Muscle layer of colon (tissue), 2 donors: ENCODE data around the gene RNU6-9.

Source experiments
- H3K27ac ChIP-seq: one replicate; pipeline ENCODE4 v1.7.0; 2013; ENCODE audit warnings: low read depth, mild to moderate bottlenecking, low read length, moderate library complexity
- H3K27me3 ChIP-seq, 2 donors: one replicate each; pipeline ENCODE4 v1.7.0; 2013; ENCODE audit warnings: low read length in 2 of 2, mild to moderate bottlenecking in 2 of 2; ENCODE audit not compliant: insufficient read depth in 2 of 2, control insufficient read depth in 1 of 2
- H3K36me3 ChIP-seq: one replicate; pipeline ENCODE4 v1.7.0; 2013; ENCODE audit warnings: mild to moderate bottlenecking, low read length; ENCODE audit not compliant: insufficient read depth
- H3K4me1 ChIP-seq: one replicate; pipeline ENCODE4 v1.7.0; 2013; ENCODE audit warnings: mild to moderate bottlenecking, low read length; ENCODE audit not compliant: insufficient read depth
- H3K4me3 ChIP-seq, 2 donors: one replicate each; pipeline ENCODE4 v1.7.0; 2013; ENCODE audit warnings: low read length in 2 of 2, low read depth in 1 of 2, mild to moderate bottlenecking in 1 of 2, moderate library complexity in 1 of 2
- H3K9ac ChIP-seq: one replicate; pipeline ENCODE4 v1.7.0; 2013; ENCODE audit warnings: low read length
- H3K9me3 ChIP-seq: one replicate; pipeline ENCODE4 v1.7.0; 2013; ENCODE audit warnings: mild to moderate bottlenecking, low read length
- donor health status: abdominal sarcoma.
- donor health status: Adenocarcinoma of cecum.

The RNU6-9 gene

GRCh38 chr19:896434-896833 is 3.1 kb downstream of the RNU6-9 start:
- no peak overlapping the region for H3K27ac ChIP-seq
- peaks cover 6% of the 10 kb centered on the region for H3K4me1 ChIP-seq
- no peak overlapping the region for H3K4me3 ChIP-seq
- no peaks in the 10 kb centered on the region for H3K27me3 ChIP-seq
- peaks cover 5% of the 10 kb centered on the region for H3K36me3 ChIP-seq
- H3K9ac ChIP-seq, result no peak overlapping the region
- no peaks in the 10 kb centered on the region for H3K9me3 ChIP-seq

- Histone ChIP-seq H3K27me3 (no peaks in the 10 kb centered on the region), H3K4me3 (no peak overlapping the region), H3K4me1 (peaks cover 3% of the 10 kb centered on the region), H3K9me3 (no peaks in the 10 kb centered on the region), H3K9ac (no peak overlapping the region), H3K36me3 (peaks cover 5% of the 10 kb centered on the region), H3K27ac (no peak overlapping the region)
Measured at GRCh38 chr19:896999-897398, 3.7 kb downstream of the RNU6-9 start.

- H3K27ac ChIP-seq, result no peak overlapping the region
Measured at GRCh38 chr19:897442-898039, 4.3 kb downstream of the RNU6-9 start.

GRCh38 chr19:898663-899062 is 5.4 kb downstream of the RNU6-9 start:
- Histone ChIP-seq H3K9me3 (no peaks in the 10 kb centered on the region), H3K4me1 (no peaks in the 10 kb centered on the region), H3K4me3 (no peak overlapping the region), H3K27me3 (no peaks in the 10 kb centered on the region), H3K27ac (no peak overlapping the region), H3K36me3 (peaks cover 5% of the 10 kb centered on the region), H3K9ac (no peak overlapping the region)

More at GRCh38 chr19:897442-898039, 4.3 kb downstream of the RNU6-9 start:
- no peaks in the 10 kb centered on the region for H3K27me3 ChIP-seq
- peaks cover 5% of the 10 kb centered on the region for H3K36me3 ChIP-seq
- H3K9ac ChIP-seq, result no peak overlapping the region
- H3K9me3 ChIP-seq, result no peaks in the 10 kb centered on the region
- H3K4me1 ChIP-seq, result no peaks in the 10 kb centered on the region
- H3K4me3 ChIP-seq, result no peak overlapping the region

GRCh38 chr19:899336-900042 is 6.2 kb downstream of the RNU6-9 start:
- Histone ChIP-seq H3K4me1 (no peaks in the 10 kb centered on the region), H3K4me3 (no peak overlapping the region), H3K9ac (no peak overlapping the region), H3K27me3 (no peaks in the 10 kb centered on the region), H3K9me3 (no peaks in the 10 kb centered on the region), H3K27ac (no peak overlapping the region), H3K36me3 (peaks cover 5% of the 10 kb centered on the region)

GRCh38 chr19:900043-900301 is 6.7 kb downstream of the RNU6-9 start:
- H3K27ac ChIP-seq, result no peak overlapping the region
- H3K4me3 ChIP-seq, result no peak overlapping the region
- no peaks in the 10 kb centered on the region for H3K9me3 ChIP-seq
- peaks cover 5% of the 10 kb centered on the region for H3K36me3 ChIP-seq
- no peaks in the 10 kb centered on the region for H3K27me3 ChIP-seq
- H3K4me1 ChIP-seq, result no peaks in the 10 kb centered on the region
- no peak overlapping the region for H3K9ac ChIP-seq

GRCh38 chr19:900302-901111 is 7.2 kb downstream of the RNU6-9 start:
- Histone ChIP-seq H3K27ac (no peak overlapping the region), H3K9me3 (no peaks in the 10 kb centered on the region), H3K9ac (no peak overlapping the region), H3K27me3 (no peaks in the 10 kb centered on the region), H3K4me1 (no peaks in the 10 kb centered on the region), H3K4me3 (no peak overlapping the region), H3K36me3 (peaks cover 5% of the 10 kb centered on the region)

- Histone ChIP-seq H3K27ac (no peak overlapping the region), H3K4me3 (no peak overlapping the region)
Measured at GRCh38 chr19:901216-902092, 8.2 kb downstream of the RNU6-9 start.

GRCh38 chr19:902093-902370 is 8.7 kb downstream of the RNU6-9 start:
- Histone ChIP-seq H3K36me3 (no peaks in the 10 kb centered on the region), H3K9me3 (no peaks in the 10 kb centered on the region), H3K27me3 (no peaks in the 10 kb centered on the region), H3K27ac (no peak overlapping the region), H3K4me3 (no peak overlapping the region), H3K9ac (no peak overlapping the region), H3K4me1 (no peaks in the 10 kb centered on the region)

More at GRCh38 chr19:901216-902092, 8.2 kb downstream of the RNU6-9 start:
- H3K9ac ChIP-seq, result no peak overlapping the region
- no peaks in the 10 kb centered on the region for H3K9me3 ChIP-seq
- H3K36me3 ChIP-seq, result peaks cover 5% of the 10 kb centered on the region
- H3K27me3 ChIP-seq, result no peaks in the 10 kb centered on the region
- H3K4me1 ChIP-seq, result no peaks in the 10 kb centered on the region

- Histone ChIP-seq H3K4me1 (no peaks in the 10 kb centered on the region), H3K9ac (no peak overlapping the region), H3K4me3 (no peak overlapping the region), H3K9me3 (no peaks in the 10 kb centered on the region), H3K27me3 (no peaks in the 10 kb centered on the region), H3K36me3 (no peaks in the 10 kb centered on the region), H3K27ac (no peak overlapping the region)
Measured at GRCh38 chr19:902446-903226, 9.4 kb downstream of the RNU6-9 start.
